GM18526 (cell line): ENCODE data around the gene LPIN1.

Experiments
- POLR2A ChIP-seq: IDR thresholded peaks from 3 replicates; pipeline ENCODE4 v1.6.1; 2011; ENCODE audit not compliant: insufficient read length; ENCODE audit errors: extremely low read depth

Gene LPIN1

DNA sequence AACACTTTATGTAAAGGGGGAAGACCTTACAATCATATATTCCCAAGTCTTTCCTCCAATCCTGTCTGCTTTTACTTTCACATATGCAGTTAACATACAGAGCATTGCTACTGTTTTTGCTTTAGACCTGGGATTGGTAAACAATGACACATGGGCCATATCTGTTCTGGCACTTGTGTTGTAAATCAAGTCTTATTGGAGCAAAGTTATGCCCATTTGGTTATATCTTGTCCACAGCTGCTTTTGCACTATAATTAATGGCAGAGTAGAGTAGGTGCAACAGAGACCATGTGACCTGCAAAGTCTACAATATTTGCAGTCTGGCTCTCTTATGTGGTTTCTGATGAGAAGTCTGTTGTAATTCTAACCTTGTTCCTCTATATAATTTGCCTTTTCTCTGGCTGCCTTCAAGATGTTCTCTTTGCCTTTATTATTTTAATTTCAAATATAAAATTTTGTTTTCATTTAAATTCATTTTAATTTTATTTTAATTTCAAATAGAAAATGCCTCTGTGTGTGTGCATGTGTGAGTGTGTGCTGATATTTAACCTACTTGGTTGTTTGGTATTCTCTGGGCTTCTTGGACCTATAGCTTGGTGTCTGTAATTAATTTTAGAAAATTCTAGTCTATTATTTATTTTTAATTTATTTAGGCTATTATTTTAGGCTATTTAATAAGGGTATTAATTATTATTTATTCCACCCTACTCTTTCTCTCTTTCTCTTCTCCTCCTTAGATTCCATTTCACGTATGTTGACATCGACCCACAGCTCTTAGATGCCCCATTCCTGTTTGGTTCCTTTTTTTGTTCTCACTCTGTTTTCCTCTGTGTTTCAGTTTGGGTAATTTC, 16.8 kb upstream of the LPIN1 start:
- no peak for TF ChIP-seq POLR2A

DNA sequence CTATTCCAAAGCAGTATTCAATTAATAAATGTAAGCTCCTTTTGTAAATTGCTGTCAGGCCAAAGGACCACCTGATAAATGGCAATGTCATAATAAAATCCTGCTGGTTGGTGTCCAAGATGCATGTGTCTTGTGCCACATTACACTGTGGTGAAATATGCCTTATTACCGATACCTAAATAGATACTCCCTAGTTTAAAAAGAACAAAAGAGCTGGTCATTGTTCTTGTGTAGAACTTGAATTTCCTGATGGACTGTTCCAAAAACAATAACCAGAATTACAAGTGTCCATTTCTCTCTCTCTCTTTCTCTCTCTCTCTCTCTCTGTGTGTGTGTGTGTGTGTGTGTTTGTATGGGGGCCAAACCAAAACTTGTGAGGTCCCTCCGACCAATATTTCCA, 13.8 kb upstream of the LPIN1 start:
- TF ChIP-seq POLR2A: no peak

DNA sequence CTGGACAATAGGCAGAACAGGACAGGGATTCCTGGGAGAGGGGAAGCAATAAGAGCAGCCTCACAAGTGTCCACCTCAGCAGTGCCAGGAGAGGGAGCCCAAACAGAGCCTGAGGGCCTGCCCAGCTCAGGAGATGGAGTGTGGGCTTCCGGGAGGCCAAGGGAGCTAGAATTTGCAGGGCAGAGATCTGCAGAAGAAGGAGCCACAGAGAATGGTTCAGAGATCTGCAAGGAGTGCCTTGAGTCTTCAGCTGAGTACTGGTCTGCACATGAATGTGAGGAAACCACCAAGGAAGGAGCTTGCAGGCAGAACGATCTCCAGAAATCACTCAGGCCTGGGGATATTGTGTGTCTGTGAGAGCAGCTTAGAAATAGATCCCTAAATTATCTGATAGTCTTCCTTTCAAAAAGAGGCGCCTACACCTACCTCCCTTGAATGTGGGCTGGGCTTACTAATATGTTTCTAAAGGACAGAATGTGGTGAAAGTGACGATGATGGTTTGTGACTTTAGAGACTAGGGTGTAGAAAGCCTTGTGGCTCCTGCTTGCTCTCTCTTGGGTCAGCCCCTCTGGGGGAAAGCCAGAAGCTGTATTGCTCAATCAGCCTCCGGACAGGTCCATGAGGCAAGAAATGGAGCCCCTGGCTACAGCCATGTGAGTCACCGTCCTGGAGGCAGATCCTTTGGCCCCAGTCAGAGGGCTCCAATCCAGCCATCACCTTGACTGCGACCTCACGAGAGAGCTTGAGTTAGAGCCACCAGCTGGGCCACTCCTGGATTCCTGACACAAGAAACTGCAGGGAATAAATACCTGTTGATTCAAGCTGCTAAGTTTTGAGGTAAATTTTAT, 7.6 kb upstream of the LPIN1 start:
- TF ChIP-seq POLR2A: no peak

DNA sequence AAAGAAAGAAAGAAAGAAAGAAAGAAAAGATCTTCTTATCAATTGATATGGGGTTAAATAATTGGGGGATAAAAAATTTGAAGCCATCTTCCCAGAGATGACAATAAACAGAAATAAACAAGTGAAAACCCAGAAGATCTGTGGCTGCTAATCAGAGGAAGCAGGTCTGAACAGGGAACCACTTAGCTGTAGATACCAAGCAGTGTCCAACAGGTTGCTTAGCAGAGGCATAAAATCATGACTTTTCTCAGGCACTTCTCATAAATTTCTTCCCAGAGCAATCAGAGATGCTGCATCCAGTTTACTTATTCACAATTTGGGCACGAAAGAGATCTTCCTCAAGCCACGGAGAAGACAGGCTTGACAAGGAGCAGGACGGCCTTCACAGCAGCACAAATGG, 5.7 kb upstream of the LPIN1 start:
- TF ChIP-seq POLR2A: no peak

DNA sequence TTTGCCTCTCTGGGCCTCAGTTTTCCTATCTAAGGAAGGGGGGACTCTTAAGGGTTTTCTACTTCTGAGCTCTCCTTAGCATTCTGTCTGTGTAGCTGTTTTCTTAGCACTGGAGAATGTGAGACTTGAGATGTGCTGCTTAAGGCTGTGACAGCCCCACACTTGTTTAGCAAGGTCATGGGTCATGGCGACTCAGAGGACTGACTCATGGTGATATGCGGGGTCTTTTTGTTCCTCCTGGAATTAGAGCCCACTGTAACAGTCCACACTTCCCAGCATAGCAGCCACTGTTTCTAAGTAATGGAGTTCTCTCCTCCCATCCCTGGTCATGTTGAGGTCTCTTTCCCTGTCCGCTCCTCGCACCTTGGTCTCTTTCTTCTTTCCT, 4.1 kb upstream of the LPIN1 start:
- TF ChIP-seq POLR2A: no peak

DNA sequence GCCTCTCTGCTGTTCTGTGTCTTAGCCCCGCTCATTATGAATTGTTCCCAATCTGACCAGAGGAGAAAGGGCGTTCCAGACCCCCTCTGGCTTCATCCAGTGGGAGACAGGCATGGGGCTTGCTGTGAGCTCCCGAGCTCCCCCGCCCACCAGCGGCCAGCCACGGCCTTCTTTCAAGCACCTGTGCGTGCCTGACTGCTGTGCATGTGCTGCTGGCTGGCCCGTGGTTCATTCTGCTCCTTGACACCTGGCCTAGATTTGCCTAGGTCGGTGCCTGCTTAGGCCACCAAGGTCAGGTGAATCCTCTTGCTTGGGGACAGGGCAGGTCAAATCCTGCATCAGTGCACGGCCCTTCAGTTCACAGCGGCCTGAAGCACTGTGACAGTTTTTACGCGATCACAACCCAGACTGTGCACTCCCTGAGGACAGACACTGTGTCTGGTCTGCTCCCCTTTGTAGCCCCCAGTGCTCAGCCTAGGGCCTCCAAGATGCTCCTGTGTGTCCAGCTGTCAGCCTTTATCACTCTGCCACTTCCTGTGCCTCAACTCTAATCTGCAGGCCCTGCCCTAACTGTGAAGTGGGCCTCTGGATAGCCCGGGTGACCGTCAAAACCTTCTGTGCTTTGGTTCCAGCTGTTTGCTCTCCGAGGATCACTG, 3.6 kb upstream of the LPIN1 start:
- TF ChIP-seq POLR2A: no peak

DNA sequence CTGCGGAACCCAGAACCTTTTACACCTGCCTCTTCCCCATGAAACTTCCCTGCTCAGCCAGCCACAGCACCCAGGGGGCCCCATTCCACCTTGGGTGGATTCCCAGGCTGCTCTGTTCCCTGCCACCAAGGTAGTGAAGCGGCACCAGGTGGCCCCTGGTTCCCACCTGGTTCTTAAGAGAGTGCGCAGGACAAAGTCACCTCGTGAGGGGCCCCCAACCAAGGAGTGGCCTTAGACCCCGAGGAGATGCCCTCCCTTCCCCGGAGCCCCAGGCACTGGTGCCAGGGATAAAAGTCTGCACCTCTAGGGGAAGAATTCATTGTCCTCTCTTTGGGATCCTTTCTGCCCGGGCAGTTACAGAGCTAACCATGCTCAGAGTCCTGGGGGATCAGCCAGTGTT, 3.1 kb upstream of the LPIN1 start:
- TF ChIP-seq POLR2A: no peak

DNA sequence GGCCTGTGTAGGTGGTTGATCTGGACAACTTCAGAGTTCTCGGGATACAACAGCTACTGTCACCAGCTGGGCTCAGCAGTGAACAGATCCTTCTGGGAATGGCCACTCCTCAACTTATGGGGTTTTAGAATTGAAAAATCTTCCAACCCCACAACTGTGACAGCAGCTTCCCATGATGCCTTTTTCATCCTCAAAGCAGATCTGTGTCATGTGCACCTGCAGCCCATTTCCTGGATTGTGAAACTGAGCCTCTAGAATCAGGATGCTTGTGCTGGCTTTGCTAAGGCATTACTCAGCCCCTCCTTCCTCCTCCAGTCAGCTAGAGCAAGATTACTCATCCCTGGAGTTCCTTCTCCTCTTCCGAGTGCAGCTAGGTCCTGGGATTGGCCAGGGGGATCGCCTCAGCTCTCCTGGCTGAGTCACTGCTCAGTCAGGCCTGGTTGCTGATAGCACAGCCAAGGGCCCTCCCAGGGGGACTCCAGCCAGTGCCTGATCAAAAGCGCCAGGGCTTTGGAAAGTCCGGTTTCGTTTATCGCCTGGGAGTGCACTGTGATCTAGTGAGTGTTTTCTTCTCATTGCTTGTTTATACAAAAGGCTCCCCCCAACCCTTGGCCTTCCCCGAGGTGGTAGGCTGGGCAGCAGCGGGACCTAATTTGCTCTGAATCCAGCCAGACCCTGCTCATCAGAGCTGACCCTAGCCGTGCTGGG, 2.4 kb upstream of the LPIN1 start:
- TF ChIP-seq POLR2A: no peak

DNA sequence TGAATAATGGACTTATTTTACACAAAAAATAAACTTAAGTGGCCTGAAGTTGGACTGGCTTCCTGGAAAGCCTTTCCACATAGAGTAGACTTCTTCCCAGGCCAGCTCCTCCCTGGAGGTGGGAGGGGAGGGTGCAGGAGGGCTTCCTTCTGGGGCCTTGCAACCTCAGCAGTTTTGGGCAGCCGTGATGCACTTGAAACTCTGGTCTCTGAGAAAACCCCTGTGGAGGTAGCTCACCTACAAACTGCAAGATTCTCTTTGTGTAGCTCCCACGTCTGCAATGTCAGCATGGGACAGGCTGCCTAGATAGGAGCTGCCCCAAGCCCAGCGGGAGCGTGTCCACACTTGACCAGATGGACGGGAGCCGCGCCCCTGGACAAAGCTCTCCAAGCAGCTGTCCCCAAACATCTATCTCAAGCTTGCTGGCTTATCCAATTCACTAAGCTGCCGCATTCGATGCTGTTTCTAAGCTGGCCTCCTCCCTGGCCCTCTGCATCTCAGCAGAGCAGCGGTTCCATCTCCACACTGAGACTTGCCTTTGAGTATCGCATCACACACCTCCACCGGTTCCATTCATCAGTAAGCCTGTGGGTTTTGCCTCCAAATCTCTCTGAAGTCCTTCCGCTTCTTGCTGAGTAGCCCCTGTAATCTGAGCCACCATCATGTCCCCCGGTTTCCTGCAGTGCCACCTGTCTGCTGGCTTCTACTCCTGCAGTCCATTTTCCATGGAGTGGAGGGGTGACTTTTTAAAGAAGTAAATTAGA, 1.6 kb upstream of the LPIN1 start:
- no peak for TF ChIP-seq POLR2A

DNA sequence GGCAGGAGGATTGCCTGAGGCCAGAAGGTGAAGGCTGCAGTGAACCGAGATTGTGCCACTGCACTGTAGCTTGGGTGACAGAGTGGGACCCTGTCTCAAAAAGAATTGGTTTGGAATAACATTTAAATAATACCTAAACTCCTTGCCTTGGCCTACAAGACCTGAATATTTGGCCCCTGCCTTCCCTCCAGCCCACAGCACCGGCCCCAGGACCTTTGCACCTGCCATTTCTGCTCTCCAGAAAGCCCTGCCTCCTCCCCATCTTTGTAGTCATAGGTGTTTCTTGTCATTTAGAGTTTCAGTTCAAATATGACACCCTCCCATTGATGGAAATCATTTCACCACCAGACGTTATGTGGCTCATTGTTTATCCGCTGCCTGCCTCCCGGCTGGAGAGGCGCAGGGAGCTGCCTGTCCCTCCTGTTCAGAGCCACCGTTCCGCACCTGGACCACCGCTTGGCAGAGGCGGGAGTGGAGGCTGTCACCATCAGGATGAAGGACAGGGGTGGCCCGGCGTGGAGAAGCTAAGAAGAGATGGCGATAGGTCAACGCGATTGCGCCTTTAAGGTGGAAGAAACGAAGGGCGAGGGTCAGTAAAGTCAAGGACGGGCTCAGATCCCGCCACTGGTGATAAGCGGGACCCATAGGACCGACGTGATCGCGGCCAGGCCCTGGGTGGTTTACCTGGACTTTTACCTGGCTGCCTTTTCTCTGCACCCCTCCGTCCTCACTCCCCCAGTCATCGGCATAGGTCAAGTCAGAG, 638 bp upstream of the LPIN1 start:
- TF ChIP-seq POLR2A: no peak

DNA sequence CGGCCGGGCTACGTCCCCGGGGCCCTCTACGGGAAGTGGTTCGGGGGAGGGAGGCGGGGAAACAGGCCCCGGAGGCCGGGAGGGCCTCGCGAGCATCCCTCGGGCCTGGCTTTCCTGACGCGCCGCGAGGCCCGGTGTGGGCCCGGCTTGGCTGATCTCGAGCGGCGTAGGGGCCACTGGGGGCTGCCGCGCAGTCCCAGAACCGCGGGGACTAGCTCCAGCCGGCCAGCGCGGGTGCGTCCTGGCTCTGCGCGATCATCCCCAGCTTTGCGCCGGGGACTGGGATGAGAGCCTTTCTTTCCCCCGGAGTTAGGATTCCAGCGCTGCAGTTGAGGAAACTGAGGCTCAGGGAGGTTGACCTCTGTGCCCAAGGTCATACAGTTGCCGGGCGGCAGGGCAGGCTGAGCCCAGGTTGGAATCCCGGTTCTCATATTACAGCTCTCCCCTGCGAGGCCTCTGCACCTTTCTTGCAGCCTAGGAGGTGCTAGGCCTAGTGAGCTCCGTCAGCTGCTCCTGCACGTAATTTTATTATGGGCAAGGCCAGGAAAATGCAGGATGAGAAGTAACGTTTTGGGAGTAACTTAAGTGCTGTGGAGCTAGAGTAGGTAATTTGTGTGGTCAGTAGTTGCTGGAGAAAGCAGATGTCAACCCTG, 501 bp downstream of the LPIN1 start:
- TF ChIP-seq POLR2A: no peak

DNA sequence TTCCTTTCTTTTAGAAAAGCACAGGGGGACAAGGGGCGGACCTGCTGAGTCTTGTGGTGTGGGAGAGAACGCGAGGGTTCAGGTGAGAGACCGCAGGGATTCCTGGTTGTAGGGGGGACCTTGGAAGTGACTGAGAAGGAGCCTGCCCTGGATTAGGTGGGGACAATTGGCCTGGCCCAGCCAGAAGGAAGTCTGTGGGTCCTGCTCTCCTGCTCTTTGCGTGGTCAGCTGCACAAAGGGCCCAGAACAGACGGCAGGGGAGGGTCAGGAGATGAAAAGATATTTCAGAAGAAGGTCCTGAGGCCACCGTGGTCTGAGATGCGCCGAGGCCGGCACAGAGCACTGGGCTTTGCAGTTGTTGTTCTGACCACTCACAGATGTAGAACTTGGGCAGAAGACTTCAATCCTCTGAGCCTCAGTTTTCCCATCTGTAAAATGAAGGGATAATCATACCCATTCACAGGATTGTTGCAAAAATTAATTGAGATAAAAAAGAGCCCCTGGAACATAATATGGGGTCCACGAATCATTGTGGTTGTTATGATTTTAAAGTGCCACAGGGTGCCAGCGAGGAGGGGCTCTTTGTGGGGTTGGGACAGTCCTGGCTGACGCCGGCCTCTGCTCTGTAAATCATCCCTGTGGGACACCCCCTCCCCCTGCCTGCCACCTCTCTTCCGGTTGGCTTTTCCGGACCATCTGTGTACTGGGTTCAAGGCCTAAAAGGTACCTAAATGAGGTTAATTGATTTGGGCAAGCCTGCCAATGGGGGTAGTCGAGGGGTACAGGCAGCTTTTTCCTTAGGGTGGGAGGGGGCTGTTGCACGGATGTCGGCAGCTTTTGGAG, 1.8 kb downstream of the LPIN1 start:
- no peak for TF ChIP-seq POLR2A
